ENCODE results near the gene MTIF2.
A peak's percentile ranks its signal among the peaks of the same experiment; 100 is the strongest.
"Not testable (repeated sequence)": the region's sequence is repeated elsewhere in the genome, so short reads cannot be mapped to it uniquely, and the experiment has no call there.

MTIF2 gene

GRCh38 chr2:55268907-55269644 is at the start of gene MTIF2:
Gene MTIF2 (minus strand): TSS chr2:55269231. CDS start chr2:55263858, 5,373 bp downstream.
- peak; percentile 72 for DNase-seq (ENCODE audit: low read depth, low spot score)

GRCh38 chr2:55314985-55315384 is 46.0 kb upstream of the MTIF2 start:
- DNase-seq (ENCODE audit: low read depth, low spot score): no peak

GRCh38 chr2:55311444-55311870 is 42.4 kb upstream of the MTIF2 start:
- DNase-seq (ENCODE audit: low read depth, low spot score): no peak

GRCh38 chr2:55309446-55309845 is 40.4 kb upstream of the MTIF2 start:
- no peak for DNase-seq (ENCODE audit: low read depth, low spot score)

GRCh38 chr2:55302241-55302640 is 33.2 kb upstream of the MTIF2 start:
- no peak for DNase-seq (ENCODE audit: low read depth, low spot score)

GRCh38 chr2:55301277-55301676 is 32.2 kb upstream of the MTIF2 start:
- DNase-seq (ENCODE audit: low read depth, low spot score): no peak

GRCh38 chr2:55296393-55296792 is 27.4 kb upstream of the MTIF2 start:
- DNase-seq (ENCODE audit: low read depth, low spot score): no peak

GRCh38 chr2:55283083-55283482 is 14.1 kb upstream of the MTIF2 start:
- no peak for DNase-seq (ENCODE audit: low read depth, low spot score)

GRCh38 chr2:55282110-55282917 is 13.3 kb upstream of the MTIF2 start:
- DNase-seq (ENCODE audit: low read depth, low spot score): peak; percentile 63

GRCh38 chr2:55280851-55281546 is 12.0 kb upstream of the MTIF2 start:
- not testable (repeated sequence) for DNase-seq (ENCODE audit: low read depth, low spot score)

- DNase-seq (ENCODE audit: low read depth, low spot score): not testable (repeated sequence)
Measured at GRCh38 chr2:55279859-55280424, 10.9 kb upstream of the MTIF2 start.

- DNase-seq (ENCODE audit: low read depth, low spot score): not testable (repeated sequence)
Measured at GRCh38 chr2:55279214-55279835, 10.3 kb upstream of the MTIF2 start.

- no peak for DNase-seq (ENCODE audit: low read depth, low spot score)
Measured at GRCh38 chr2:55277310-55277709, 8.3 kb upstream of the MTIF2 start.

- not testable (repeated sequence) for DNase-seq (ENCODE audit: low read depth, low spot score)
Measured at GRCh38 chr2:55274346-55274745, 5.3 kb upstream of the MTIF2 start.

GRCh38 chr2:55269645-55269990 is 587 bp upstream of the MTIF2 start:
- no peak for DNase-seq (ENCODE audit: low read depth, low spot score)

- no peak for DNase-seq (ENCODE audit: low read depth, low spot score)
Measured at GRCh38 chr2:55268288-55268906, 634 bp downstream of the MTIF2 start.

- DNase-seq (ENCODE audit: low read depth, low spot score): not testable (repeated sequence)
Measured at GRCh38 chr2:55259586-55259985, 9.4 kb downstream of the MTIF2 start.

GRCh38 chr2:55252832-55253231 is 16.2 kb downstream of the MTIF2 start:
- DNase-seq (ENCODE audit: low read depth, low spot score): no peak

- no peak for DNase-seq (ENCODE audit: low read depth, low spot score)
Measured at GRCh38 chr2:55247025-55247424, 22.0 kb downstream of the MTIF2 start.

- DNase-seq (ENCODE audit: low read depth, low spot score): no peak
Measured at GRCh38 chr2:55245411-55245810, 23.6 kb downstream of the MTIF2 start.

GRCh38 chr2:55242617-55243016 is 26.4 kb downstream of the MTIF2 start:
- no peak for DNase-seq (ENCODE audit: low read depth, low spot score)
